NOMO-1 treated with dmso at 0.1 percent for 144 hours (cell line): ENCODE data around the gene DNAH5.
"Not testable (repeated sequence)": the region's sequence is repeated elsewhere in the genome, so short reads cannot be mapped to it uniquely, and the experiment has no call there.

ENCODE experiments used
- DNase-seq: peaks from one replicate; lab custom pipeline; 2025; ENCODE audit not compliant: unreplicated experiment; lab: John Stamatoyannopoulos, UW

DNAH5 gene, protein sequence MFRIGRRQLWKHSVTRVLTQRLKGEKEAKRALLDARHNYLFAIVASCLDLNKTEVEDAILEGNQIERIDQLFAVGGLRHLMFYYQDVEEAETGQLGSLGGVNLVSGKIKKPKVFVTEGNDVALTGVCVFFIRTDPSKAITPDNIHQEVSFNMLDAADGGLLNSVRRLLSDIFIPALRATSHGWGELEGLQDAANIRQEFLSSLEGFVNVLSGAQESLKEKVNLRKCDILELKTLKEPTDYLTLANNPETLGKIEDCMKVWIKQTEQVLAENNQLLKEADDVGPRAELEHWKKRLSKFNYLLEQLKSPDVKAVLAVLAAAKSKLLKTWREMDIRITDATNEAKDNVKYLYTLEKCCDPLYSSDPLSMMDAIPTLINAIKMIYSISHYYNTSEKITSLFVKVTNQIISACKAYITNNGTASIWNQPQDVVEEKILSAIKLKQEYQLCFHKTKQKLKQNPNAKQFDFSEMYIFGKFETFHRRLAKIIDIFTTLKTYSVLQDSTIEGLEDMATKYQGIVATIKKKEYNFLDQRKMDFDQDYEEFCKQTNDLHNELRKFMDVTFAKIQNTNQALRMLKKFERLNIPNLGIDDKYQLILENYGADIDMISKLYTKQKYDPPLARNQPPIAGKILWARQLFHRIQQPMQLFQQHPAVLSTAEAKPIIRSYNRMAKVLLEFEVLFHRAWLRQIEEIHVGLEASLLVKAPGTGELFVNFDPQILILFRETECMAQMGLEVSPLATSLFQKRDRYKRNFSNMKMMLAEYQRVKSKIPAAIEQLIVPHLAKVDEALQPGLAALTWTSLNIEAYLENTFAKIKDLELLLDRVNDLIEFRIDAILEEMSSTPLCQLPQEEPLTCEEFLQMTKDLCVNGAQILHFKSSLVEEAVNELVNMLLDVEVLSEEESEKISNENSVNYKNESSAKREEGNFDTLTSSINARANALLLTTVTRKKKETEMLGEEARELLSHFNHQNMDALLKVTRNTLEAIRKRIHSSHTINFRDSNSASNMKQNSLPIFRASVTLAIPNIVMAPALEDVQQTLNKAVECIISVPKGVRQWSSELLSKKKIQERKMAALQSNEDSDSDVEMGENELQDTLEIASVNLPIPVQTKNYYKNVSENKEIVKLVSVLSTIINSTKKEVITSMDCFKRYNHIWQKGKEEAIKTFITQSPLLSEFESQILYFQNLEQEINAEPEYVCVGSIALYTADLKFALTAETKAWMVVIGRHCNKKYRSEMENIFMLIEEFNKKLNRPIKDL (N-terminal part only)

GRCh38 chr5:13944560-13945199 lies at the start of gene DNAH5:
TSS of gene DNAH5 (minus strand) at chr5:13944688. CDS start at chr5:13944438, 250 bp downstream.
- no peak for DNase-seq

DNA sequence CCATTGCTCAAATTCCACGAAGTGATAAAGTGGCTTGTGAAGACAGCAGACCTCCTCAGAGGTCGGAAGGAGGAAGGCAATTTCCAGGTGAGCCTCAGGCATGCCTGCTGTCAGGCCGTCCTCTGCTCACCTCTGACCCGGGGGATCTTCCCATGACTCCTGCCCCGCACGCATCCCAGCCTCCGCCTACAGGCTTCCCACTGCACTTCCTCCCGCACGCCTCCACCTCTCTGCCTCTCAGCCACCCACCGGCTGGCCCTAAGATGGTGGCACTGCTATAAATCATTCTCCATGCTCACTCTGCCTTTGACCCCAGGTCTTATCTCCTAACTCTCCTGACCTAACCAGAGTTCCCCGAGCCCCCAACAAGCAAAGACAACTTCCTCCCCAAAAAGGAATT lies 49.4 kb upstream of the DNAH5 start:
- no peak for DNase-seq

GRCh38 chr5:13992795-13993194 lies 48.3 kb upstream of the DNAH5 start:
- DNase-seq: no peak

DNA sequence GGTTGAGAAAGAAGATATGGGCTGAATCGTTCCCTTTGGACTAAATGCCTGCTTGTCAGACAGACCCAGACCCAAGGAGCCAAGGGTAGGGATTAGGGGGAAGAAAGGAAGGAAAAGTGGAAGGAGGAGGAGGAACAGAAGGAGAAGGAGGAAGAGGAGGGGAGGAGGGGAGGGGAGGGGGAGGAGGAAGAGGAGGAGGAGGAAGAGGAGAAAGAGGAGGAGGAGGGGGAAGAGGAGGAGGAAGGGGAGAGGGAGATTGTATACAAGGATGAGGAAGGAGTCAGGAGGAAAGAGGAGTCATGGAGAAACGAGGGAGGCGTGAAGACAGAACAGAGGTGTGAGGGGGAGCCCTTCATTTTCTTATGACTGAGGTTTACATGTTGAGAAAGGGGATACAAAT lies 46.9 kb upstream of the DNAH5 start:
- DNase-seq: no peak

GRCh38 chr5:13990896-13991295 lies 46.4 kb upstream of the DNAH5 start:
- DNase-seq: no peak

DNA sequence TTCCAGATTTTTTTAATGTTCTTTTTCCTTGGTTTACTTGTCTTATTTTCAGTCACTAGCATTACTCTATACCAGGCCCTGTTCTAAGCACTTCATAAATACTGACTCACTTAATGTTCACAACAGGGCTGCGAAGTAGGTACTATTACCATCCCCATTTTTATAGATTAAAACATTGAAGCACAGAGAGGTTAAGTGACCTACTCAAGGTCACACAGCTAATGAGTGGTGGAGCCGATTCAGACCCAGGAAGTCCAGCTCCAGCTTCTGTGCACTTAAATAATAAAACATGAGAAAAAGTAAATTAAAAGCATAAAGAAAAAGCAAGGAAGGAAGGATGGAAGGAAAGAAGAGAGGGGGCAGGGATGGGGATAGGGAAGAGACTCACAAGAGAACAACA lies 45.3 kb upstream of the DNAH5 start:
- no peak for DNase-seq

- DNase-seq: peak; percentile 49
Observed at GRCh38 chr5:13987843-13988464, 43.5 kb upstream of the DNAH5 start.

DNA sequence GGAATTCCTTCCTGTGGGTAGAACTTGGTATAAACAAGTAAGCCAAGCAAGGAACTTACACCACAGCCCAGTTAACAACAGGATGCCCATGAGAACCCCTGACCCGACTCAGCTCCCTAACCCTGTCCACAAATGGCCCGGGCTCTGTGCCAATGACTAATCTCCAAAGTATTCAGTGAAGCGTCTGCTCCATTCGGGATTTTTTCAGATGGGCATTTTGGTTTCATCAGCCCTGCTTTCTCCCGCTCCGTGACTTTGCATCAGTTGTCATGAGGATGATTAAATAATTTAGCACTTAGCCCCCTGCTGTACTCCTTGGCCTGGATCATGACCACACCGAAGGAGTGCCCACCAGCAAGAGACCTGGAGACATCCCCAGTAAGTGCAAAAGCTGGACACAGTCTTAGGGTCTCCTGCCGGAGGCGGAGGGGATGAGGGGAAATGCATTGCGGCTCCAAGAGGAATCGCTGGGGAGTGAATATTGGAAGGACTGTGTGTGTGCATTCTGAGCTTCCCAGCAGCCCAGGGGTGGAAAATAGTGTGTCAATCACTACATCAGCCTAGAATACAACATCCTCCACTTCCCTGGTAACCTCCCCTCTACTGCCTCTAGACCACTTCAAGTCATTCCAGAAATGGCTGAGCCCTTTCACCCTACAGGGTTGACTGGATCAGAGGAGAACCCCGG lies 41.4 kb upstream of the DNAH5 start:
- no peak for DNase-seq

DNA sequence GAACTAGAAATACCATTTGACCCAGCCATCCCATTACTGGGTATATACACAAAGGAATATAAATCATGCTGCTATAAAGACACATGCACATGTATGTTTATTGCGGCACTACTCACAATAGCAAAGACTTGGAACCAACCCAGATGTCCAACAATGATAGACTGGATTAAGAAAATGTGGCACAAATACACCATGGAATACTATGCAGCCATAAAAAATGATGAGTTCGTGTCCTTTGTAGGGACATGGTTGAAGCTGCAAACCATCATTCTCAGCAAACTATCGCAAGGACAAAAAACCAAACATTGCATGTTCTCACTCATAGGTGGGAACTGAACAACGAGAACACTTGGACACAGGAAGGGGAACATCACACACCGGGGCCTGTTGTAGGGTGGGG lies 40.4 kb upstream of the DNAH5 start:
- not testable (repeated sequence) for DNase-seq

- DNase-seq: no peak
Observed at GRCh38 chr5:13976867-13977830, 32.7 kb upstream of the DNAH5 start.

DNA sequence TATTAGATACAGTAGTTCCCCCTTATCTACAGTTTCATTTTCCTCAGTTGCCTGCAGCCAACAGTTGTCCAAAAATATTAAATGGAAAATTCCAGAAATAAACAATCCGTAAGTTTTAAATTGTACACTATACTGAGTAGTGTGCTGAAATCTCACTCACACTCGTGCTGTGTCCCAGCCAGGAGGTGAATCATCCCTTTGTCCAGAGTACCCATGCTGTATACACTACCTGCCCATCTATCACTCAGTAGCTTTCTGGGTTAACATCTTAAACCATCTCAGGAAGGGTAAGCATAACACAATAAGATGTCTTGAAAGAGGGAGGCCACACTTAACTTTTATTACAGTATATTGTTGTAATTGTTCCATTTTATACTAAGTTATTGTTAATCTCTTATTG lies 31.7 kb upstream of the DNAH5 start:
- DNase-seq: no peak

DNA sequence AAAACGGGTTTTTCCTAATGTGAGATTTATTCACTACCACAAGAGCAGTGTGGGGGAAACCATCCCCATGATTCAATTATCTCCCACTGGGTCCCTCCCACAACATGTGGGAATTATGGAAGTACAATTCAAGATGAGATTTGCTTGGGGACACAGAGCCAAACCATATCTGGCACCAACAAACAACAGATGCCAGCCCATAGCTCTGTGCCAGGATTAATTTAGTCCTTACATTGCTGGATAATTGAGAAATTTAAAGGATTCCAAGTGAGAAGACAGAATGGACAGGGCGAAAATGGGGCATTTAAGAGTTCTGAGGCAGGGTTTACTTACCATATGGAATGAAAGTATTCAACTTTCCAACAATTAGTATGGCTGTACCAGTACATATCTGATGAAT lies 30.8 kb upstream of the DNAH5 start:
- DNase-seq: no peak

GRCh38 chr5:13973724-13974123 lies 29.2 kb upstream of the DNAH5 start:
- no peak for DNase-seq

- no peak for DNase-seq
Observed at GRCh38 chr5:13972029-13972428, 27.5 kb upstream of the DNAH5 start.

DNA sequence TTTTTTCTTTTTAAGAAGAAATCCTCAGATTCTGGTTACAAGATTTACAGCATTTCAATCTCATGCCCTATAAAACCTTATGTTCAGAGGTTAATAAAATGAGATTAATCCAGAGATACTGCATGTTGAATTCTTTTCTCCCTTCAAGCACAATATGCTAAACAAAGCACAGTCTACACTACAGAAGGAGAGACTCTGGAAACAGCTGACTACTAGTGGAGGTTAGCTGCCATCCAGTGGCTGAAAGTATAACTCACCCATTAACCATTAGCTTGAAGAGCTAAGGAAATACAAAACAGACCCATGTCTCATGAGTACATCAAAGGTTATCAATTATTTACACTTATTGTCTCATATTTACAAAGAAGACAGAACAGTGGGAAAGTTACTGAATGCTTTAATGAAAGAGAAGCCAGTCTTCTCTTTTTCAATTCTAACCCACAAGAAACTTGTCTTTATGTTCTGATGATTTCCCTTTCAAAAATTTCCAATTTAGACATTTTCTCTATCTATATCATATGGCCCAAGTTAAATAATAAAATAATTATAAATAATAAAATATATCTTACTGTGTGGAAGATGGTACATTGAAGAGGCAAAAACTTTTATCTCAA lies 12.7 kb upstream of the DNAH5 start:
- DNase-seq: no peak

- no peak for DNase-seq
Observed at GRCh38 chr5:13956471-13956870, 12.0 kb upstream of the DNAH5 start.

- DNase-seq: no peak
Observed at GRCh38 chr5:13955896-13956295, 11.4 kb upstream of the DNAH5 start.

DNA sequence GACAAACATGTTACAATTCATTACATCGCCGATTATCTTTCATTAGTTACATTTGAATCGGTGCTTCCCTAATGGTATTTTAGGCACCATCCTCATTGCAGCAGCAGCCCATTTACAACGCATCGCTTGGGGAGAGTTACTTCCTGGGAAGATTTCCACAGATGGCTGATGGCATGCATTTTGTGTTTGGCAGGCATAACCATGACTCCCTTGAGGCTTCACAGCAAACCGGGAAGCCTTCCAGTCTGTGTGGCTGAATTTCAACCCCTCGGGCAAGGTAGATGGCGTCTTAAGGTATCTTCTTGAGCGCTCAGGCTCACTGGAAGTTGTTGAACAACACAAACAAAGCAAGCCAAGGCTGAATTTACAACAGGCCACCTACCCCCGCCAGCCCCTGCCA lies 1.6 kb upstream of the DNAH5 start:
- no peak for DNase-seq
